Measurements from ENCODE around the gene TBXAS1.

Gene TBXAS1

DNA sequence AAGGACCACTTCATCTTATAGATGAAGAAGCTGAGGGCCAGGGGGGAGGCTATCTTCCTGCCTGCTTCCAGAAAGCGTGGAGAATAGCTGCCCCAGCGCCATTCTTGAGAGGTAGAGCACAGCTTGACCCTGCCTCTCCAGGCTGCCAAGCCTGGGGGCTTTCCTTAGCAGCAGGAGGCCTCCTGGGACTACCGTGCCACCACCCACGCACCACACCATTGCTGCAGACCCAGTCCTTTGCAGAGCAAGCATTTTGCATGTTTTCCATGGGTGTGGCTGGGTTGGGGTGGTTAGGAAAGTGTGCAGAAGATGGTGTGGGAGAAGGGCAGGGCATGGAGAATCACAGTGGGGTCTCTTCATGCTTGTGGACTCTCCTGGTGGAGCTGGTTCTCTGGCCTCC lies 64.9 kb downstream of the TBXAS1 start:
- Histone ChIP-seq H3K4me2 (ENCODE audit: low read length) (no peak overlapping the region), H3K27ac (ENCODE audit: low read depth, low read length) (no peak overlapping the region), H3K27me3 (ENCODE audit: control insufficient read depth, low read length) (peaks cover 10% of the 10 kb centered on the region), H3K9me3 (ENCODE audit: control insufficient read depth, insufficient read depth, low read length) (no peaks in the 10 kb centered on the region), H3K4me1 (ENCODE audit: control insufficient read depth, low read length) (peaks cover 3% of the 10 kb centered on the region; the same call in 1 of the 2 replicates), H3F3A (ENCODE audit: control insufficient read depth, insufficient read depth) (no peaks in the 10 kb centered on the region), H4K20me1 (ENCODE audit: control insufficient read depth, insufficient read depth, low read depth, low read length) (no peaks in the 10 kb centered on the region), H3K4me3 (ENCODE audit: low read length) (no peak overlapping the region), H3K36me3 (ENCODE audit: control insufficient read depth, low read length) (no peaks in the 10 kb centered on the region), H3K9me2 (replicated peaks; ENCODE audit: control insufficient read depth, low read length) (no peaks in the 10 kb centered on the region), H3K79me2 (ENCODE audit: control insufficient read depth, low read length) (no peaks in the 10 kb centered on the region)
- no peak for TF ChIP-seq EZH2phosphoT487 (IDR thresholded peaks at IDR 0.05; ENCODE audit: borderline replicate concordance, low read length)
- TF ChIP-seq, protein P1, sequence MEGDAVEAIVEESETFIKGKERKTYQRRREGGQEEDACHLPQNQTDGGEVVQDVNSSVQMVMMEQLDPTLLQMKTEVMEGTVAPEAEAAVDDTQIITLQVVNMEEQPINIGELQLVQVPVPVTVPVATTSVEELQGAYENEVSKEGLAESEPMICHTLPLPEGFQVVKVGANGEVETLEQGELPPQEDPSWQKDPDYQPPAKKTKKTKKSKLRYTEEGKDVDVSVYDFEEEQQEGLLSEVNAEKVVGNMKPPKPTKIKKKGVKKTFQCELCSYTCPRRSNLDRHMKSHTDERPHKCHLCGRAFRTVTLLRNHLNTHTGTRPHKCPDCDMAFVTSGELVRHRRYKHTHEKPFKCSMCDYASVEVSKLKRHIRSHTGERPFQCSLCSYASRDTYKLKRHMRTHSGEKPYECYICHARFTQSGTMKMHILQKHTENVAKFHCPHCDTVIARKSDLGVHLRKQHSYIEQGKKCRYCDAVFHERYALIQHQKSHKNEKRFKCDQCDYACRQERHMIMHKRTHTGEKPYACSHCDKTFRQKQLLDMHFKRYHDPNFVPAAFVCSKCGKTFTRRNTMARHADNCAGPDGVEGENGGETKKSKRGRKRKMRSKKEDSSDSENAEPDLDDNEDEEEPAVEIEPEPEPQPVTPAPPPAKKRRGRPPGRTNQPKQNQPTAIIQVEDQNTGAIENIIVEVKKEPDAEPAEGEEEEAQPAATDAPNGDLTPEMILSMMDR (IDR thresholded peaks at IDR 0.05; ENCODE audit: low read depth, low read length, poor library complexity, severe bottlenecking) = no peak

DNA sequence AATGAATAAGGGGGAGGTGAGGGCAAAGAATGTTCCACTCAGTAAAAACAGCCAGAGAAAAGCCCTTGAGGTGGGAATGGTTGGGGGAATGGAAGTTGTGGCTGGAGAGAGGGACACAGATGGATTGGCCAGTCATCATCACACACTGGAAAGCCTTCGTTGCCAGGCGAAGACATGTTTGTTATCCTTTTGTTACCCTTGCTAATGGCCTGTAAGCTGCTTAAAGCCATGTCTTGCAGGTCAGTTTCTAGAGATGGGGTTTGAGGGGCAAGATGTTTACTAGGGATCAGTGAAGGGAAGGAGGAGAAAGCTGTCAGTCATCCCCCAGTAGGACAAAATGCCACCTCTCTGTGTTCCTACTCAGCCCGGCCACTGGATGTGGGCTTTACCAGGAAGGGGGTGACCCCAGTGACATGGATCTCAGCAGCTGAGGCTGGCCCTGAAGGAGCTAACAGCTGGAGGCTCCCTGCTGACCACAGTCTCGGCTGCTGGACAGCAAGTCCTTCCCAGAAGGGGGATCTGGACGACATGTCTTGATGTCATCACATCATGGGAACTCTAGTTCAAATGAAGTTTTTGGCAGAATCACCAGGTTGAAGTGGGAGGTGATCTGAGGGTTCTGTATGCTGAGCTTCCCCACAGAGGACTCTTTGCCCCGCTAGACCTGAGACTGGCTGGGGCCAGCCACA lies 66.2 kb downstream of the TBXAS1 start:
- H3K4me1 ChIP-seq (ENCODE audit: control insufficient read depth, low read length) = peaks cover 10% of the 10 kb centered on the region
- H3K36me3 ChIP-seq (ENCODE audit: control insufficient read depth, low read length) = no peaks in the 10 kb centered on the region
- H3K9me3 ChIP-seq (ENCODE audit: control insufficient read depth, insufficient read depth, low read length) = no peaks in the 10 kb centered on the region

DNA sequence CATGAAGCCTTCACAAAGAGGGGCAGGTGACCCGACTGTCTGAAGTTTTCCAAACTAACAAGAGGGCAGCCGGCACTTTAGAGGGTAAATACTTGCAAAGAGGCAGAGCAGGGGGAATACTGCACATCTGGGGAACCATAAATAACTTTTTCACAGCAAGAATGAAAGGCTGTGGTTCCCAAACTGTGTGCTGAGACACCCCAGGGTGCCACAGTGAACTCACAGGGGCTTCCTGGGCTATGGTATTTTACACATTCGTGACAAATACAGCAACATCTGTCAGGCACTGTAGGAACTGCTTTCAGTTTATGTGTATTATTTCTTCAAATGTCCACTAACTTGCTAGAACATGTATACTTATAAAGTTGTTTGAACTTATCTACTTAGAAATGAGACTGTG lies 67.2 kb downstream of the TBXAS1 start:
- no peaks in the 10 kb centered on the region for H4K20me1 ChIP-seq (ENCODE audit: control insufficient read depth, insufficient read depth, low read depth, low read length)

More for the DNA sequence above, 66.2 kb downstream of the TBXAS1 start:
- Histone ChIP-seq H3K27me3 (ENCODE audit: control insufficient read depth, low read length) (peaks cover 15% of the 10 kb centered on the region), H3K9me2 (replicated peaks; ENCODE audit: control insufficient read depth, low read length) (no peaks in the 10 kb centered on the region), H4K20me1 (ENCODE audit: control insufficient read depth, insufficient read depth, low read depth, low read length) (no peaks in the 10 kb centered on the region), H3K27ac (ENCODE audit: low read depth, low read length) (no peak overlapping the region), H3K79me2 (ENCODE audit: control insufficient read depth, low read length) (no peaks in the 10 kb centered on the region), H3K4me3 (ENCODE audit: low read length) (no peak overlapping the region), H3K4me2 (ENCODE audit: low read length) (no peak overlapping the region), H3F3A (ENCODE audit: control insufficient read depth, insufficient read depth) (no peaks in the 10 kb centered on the region)
- no peak for TF ChIP-seq EZH2phosphoT487 (IDR thresholded peaks at IDR 0.05; ENCODE audit: borderline replicate concordance, low read length)
- TF ChIP-seq, protein P1 (IDR thresholded peaks at IDR 0.05; ENCODE audit: low read depth, low read length, poor library complexity, severe bottlenecking) = no peak

More for the DNA sequence above, 67.2 kb downstream of the TBXAS1 start:
- Histone ChIP-seq H3K27ac (ENCODE audit: low read depth, low read length) (no peak overlapping the region), H3F3A (ENCODE audit: control insufficient read depth, insufficient read depth) (no peaks in the 10 kb centered on the region), H3K79me2 (ENCODE audit: control insufficient read depth, low read length) (no peaks in the 10 kb centered on the region), H3K9me2 (replicated peaks; ENCODE audit: control insufficient read depth, low read length) (no peaks in the 10 kb centered on the region), H3K9me3 (ENCODE audit: control insufficient read depth, insufficient read depth, low read length) (no peaks in the 10 kb centered on the region), H3K36me3 (ENCODE audit: control insufficient read depth, low read length) (no peaks in the 10 kb centered on the region), H3K4me3 (ENCODE audit: low read length) (no peak overlapping the region), H3K4me2 (ENCODE audit: low read length) (no peak overlapping the region), H3K27me3 (ENCODE audit: control insufficient read depth, low read length) (peaks cover 15% of the 10 kb centered on the region), H3K4me1 (ENCODE audit: control insufficient read depth, low read length) (peaks cover 10% of the 10 kb centered on the region)
- TF ChIP-seq, protein P1 (IDR thresholded peaks at IDR 0.05; ENCODE audit: low read depth, low read length, poor library complexity, severe bottlenecking) = no peak
- TF ChIP-seq EZH2phosphoT487 (IDR thresholded peaks at IDR 0.05; ENCODE audit: borderline replicate concordance, low read length) = no peak

All from DOHH2 (cell line).